Stimulated activated CD4-positive, alpha-beta T cell treated with anti-CD3 and anti-CD28 coated beads, TNF-alpha, amount 100 ng/mL, for 24 hours (primary cell): ENCODE results near the gene SLC39A3.
"Not testable (repeated sequence)": the region's sequence is repeated elsewhere in the genome, so short reads cannot be mapped to it uniquely, and the experiment has no call there.

Experiments used
- DNase-seq, 3 experiments: peaks; one replicate each; pipeline ENCODE4 v3.0.0-alpha.2; 2020; ENCODE audit warnings: low read depth in 3 of 3

Gene SLC39A3

DNA sequence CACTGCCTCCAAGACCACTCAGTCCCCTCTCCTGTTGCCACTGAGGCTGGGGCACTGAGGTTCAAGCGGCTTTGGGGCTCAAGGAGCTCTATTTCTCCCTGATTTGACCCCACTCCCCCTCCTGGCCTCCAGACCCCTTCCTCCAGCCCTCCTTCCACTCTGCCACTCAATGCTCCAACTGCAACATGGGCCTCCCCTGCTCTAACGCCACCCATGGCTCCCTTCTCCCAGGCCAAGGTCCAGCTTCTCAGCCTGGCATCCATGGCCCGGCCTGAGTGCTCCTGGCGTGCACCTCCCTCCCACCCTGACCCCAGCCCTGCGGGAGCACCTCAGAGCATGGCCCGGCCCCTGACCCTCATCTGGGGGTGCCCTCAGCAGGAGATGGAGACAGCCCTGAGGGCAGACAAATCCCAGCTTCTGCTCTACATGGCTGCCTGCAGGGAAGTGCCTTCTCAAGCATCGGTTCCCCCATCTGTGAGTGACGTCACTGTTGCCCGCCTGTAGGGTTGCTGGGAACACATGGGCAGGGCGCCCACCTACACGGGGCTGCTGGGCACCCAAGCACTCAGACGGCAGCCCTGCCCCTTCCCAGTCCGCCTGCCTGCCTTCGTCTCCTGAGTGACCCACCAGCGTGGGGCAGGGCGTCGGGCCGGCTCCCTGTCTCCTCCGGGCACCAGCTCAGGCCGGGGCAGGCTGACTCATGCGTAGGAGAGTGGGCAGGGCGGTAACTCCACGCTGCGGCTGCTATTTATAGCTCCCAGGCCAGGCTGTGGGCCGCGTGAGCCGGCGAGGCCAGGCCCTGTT is 17.1 kb downstream of the SLC39A3 start:
- no peak for DNase-seq

DNA sequence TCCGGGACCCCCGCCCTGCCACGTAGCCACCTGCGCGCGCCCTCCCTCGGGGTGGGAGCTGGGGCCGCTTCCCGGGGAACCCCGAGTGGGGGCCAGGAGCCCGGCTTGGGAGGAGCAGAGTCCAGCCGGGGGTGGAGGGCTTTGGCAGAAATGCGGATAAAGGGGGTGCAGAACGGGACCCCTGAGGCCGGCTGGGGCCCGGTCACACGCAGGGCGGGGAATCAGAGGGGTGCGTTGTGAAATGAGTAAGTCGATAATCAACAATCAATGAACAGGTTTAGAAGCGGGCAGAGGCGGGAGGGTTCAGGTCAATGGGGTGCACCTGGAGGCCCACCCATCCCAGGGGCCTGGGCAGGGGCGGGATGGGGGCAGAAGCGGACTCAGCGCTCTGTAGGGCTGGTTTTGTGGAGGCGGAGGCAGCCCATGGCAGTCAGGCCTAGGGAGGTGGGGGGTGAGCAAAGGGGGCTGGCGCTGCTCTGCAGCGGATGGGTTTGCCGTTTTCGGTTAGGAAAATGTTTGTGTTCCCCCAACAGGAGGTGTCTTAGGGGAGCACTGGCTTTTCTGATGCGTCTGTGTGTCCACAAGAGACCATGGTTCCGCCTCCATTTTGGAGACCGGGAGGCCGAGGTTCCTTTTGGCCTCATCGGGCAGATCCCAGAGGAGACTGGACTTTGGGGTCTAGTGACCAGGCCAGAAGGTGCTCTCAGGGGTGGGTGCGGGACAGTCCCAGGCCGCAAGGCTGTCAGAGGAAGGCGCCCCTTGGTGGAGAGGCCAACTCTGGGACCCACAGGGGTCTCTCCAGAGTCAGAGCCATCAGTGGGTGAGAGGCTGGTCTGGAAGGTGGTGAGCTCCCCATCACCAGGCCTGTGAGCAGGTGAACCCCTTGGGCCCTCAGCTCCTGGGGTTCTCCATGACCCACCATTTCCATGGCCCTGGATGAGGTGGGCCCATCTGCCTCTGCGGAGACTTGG is 18.0 kb downstream of the SLC39A3 start:
- DNase-seq, result no peak

DNA sequence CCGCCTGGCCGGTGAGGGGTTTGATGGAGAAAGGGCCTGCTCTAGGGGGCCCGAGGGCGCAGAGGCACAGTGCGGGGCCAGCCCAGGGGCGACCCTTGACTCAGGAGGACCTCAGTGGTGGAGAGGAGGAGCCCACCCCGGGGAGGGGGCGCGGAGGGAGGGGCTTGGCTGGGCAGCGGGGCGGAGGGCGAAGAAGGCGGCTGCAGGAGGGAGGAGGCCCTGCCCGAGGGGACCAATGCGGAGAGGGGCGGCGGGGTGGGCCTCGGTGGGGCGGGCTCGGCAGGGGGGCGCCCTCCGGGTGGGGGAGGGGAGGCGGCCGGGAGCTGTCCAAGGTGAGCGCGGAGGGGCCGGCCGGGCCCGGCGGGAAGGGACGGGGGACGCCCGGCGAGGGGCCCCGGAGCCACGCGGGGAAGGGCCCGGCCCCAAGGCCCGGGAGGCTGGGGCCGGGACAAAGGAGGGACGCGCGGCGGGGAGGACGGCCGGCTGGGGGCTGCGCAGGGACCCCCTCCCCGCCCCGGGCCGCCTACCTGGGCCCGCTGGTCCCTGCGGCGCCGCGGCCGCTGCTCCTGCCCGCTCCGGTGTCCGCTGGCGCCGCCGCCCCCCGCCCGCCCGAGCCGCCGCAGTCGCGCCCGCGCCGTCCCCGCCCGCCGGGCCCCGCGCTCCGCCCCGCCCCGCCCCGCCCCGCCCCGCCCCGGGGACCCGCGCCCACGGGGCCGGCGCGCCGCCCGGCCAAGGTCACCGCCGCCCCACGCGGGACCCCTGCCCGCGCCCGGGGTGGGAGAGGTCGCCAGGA is 18.8 kb downstream of the SLC39A3 start, which contains the start of gene DIRAS1:
Gene DIRAS1, minus strand, starts transcription at position 596 of the 793 bp plus-strand sequence. CDS start 3,566 bp downstream, outside the sequence.
- no peak for DNase-seq

DNA sequence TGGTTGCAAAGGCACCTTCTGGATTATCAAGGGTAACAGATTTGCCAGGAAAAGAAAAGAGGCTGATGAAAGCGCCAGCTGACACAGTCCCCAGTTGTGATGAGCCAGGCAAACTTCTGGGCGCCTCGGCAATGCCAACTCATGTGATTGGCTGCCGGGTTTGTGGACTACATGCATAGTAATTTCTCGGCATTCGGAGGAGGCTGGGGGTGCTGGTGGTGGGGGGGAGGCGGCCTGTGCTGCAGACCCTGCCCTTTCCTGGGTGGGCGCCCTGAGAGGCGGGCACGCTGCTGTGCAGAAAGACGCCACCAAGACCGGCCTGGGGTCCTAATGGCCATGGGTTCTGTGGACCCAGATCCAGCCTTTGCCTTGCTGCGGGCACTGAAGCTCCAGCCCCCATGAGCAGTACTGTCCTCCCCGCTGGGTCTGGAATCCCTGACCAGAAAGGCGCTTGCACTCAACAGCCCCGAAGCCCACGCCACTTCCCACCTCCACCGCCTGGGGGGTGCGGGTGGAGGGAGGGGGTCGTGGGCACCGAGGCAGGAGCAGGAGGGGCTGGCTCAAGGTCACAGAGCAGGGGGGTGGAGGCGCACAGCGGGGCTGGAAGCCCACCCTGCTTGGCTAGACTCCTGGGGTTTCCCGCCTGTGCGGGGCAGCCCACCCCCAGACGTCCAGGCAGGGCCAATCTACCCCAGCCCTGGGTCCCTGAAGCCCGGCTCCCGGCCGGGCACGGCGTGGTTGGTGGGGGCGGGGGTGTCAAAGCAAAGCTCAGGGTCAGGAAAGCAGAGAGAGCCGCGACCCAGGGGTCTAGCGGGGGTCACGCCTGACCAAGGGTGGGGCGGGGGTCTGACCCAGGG is 19.7 kb downstream of the SLC39A3 start:
- DNase-seq, result no peak

DNA sequence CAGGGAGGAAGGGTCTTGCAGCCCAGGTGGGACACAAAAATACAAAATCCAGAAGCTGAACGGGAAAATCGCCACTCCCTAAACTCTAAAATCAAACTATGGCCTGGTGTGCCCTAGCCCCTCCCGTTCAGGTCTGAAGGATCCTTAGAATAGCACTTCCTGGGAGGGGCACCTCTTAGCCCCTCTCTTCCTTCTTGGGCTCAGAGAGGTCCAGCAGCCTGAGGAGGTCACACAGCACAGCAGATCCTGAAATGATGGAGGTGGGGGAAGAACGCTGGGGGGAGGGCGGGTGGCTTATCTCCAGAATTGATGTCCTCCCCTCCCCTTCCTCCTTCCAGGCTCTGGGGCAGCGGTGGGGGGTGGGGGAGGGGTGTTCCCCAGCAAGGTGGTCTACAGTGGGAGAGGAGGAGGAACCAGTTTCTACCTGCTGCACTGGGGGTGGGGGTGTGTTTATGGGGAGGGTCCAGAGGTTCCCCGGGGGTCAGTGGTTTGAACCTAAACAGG is 20.5 kb downstream of the SLC39A3 start:
- no peak for DNase-seq

DNA sequence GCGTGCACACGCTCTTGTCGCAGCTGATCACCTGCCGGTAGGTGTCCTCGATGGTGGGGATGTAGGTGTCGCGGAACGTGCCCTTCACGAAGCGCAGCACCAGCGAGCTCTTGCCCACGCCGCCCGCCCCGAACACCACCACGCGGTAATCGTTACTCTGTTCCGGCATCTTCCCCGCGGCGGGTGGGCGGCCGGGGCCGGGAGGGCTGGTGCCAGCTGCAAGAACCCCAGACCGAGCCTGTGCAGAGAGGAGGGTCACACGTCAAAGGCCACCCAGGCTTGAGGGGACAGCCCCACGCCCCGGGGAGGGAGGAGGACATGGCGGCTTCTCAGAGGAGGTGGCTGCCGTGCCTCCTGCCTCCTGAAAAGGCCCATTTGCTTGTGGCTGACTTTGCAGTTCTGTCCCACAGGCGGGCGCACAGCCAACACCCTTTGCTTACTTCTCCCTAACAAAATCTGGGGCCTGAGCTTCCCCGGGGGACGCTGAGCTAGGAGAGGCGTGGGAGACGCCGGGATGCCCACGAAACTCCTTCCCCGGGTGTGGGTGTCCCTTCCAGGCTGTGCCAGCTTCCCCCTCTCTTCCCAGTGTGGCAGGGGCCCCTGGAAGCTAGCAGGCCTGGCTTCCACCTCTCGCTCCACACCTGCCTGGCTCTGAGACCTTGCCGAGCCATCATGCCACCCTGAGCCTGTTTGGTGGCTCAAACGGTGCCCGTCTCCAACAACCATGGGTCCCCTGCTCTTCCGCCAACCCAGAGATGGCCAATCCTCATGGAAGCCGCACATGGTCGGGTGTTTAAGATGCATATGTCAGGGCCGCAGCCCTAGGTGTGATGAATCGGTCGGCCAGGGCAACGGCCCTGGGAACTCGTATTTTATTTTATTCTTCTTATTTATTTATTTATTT is 21.9 kb downstream of the SLC39A3 start:
- DNase-seq, result no peak

DNA sequence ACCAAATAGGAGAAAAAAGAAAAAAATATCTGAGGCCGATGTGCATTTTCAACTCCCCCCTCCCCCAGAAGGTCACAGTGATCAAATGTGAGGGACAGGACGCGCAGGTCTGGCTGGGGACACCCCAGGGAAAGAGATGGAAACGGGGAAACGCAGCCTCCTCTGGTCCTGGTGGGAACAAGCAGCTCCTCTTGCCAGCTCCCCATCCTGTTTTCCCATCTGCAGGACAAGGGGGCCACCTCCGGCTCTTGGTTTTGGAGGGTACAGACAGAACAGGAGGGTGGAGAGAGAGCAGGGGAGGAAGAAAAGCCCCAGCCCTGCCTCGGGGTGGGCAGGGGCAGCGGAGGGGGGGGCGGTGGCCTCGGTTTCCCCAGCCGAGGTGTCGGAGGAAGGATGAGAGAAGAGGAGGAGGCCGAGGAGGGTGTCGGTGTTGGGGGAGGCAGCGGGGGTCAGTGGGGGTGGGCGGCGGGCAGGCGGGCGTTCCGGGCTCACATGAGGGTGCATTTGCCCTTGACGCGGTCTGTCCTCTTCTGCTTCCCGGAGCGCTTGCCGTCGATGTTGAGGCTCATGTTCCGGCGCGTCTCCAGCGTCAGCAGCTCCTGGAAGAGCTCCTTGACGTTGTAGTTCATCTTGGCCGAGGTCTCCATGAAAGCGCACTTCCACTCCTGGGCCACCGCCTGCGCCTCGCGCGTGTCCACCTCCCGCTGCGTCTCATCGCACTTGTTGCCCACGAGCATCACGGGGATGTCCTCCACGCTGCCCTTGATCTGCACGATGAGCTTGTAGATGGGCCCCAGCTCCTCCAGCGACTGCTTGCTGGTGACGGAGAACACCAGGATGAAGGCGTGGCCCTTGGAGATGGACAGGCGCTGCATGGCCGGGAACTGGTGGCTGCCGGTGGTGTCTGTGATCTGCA is 22.8 kb downstream of the SLC39A3 start:
- DNase-seq, result no peak

DNA sequence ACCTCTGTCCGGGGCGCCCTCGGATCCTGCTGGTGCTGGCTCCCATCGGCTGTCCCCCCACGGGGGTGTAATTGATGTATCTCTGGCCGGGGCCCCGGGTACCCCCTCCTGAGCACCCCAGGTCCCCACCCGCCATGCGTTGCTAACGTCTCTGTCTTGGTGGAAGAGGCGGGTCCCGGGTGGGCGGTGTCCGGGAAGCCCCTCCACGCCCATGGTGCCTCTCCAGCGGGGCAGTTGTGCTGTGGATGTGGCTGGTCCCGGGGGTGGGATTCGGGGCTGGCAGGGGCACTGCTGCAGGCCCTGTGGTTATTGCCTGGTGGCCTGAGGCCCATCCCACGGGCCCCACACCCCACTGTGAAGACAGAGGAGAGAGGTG is 23.6 kb downstream of the SLC39A3 start:
- no peak for DNase-seq

DNA sequence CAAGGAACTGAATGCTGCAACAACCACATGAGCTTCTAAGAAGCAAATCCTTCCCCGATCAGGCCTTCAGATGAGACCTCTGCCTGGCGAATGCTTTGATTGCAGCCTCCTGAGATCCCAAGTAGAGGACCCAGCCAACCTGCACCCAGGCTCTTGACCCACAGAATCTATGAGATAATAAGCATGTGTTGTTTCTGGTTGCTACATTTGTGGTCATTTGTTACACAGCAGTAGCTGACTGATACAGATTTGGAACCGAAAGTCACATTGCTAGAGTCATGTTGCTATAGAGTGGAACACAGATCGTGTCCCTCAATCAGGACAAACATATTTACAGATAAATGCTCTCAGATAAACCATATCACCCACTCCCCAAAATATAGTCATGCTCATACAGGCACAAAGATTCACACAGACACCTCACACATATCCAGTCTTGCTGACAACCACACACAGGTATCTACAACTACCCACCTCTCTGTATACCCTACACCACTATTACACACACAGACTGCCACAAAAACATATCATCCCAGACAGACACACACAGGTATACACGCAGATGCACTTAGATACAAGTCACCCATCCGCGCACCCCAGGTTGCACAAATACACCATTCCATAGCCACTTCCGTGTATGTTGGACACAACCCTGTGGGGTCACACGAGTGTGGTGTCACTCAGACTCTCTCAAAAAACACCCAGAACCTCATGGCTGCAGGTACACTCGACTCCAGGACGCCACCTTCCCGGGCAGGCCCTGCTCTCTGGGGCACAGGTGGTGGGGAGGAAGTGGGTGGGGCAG is 24.1 kb downstream of the SLC39A3 start:
- DNase-seq, result no peak

DNA sequence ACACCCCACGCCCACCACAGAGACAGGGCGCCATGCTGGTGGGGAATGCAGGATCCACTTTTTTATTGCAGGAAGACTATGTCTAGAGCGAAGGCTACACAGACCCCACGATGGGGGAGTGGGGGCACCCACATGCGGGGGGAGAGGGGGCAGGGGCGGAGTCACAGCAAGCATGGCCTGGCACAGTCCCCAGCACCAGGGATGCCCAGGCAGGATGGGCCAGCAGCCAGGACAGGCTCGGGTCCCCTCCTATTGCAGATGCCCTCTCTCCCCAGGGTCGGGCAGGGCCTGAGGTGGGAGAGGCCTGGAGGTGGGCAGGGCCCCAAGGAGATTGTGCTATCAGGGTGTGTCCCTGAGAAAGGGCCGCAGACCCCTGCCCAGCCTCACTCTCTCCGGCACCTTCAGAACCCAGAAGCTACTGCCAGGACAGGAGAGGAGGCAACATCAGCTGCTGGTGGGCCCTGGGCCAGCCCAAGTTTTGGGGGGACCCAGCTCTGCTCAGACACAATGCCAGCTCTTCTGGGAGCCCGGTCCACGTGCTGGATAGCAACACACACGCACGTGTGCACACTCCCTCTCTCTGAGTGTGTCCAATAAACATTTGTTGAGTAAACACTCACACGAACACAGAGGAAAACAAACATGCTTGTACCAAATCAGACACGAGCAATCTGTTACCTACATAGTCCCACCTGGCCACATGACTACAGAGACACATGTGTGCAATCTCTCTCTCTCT is 25.1 kb downstream of the SLC39A3 start:
- no peak for DNase-seq

DNA sequence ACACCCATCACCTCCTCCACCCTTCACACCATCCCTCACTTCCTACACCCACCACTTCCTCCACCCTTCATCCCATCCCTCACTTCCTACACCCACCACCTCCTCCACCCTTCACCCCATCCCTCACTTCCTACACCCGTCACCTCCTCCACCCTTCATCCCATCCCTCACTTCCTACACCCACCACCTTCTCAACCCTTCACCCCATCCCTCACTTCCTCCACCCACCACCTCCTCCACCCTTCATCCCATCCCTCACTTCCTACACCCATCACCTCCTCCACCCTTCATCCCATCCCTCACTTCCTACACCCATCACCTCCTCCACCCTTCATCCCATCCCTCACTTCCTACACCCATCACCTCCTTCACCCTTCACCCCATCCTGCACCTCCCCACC is 25.7 kb downstream of the SLC39A3 start:
- not testable (repeated sequence) for DNase-seq

DNA sequence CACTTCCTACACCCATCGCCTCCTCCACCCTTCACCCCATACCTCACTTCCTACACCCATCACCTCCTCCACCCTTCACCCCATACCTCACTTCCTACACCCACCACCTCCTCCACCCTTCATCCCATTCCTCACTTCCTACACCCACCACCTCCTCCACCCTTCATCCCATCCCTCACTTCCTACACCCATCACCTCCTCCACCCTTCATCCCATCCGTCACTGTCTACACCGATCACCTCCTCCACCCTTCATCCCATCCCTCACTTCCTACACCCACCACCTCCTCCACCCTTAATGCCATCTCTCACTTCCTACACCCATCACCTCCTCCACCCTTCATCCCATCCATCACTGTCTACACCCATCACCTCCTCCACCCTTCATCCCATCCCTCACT is 26.6 kb downstream of the SLC39A3 start:
- DNase-seq, result not testable (repeated sequence)

DNA sequence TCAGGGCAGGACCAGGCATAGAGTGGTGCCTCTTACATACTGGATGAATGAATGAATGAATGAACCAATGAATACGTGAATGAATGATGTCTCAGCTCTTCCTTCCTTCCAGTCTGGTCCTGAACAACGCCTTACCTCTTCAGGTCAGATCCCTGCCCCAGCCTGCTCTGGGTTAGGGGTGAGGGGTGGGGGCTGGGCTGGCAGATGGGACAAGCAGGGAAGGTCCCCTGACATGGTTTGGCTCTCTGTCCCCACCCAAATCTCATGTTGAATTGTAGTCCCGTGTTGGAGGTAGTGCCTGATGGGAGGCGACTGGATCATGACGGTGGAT is 28.0 kb downstream of the SLC39A3 start:
- DNase-seq, result no peak

DNA sequence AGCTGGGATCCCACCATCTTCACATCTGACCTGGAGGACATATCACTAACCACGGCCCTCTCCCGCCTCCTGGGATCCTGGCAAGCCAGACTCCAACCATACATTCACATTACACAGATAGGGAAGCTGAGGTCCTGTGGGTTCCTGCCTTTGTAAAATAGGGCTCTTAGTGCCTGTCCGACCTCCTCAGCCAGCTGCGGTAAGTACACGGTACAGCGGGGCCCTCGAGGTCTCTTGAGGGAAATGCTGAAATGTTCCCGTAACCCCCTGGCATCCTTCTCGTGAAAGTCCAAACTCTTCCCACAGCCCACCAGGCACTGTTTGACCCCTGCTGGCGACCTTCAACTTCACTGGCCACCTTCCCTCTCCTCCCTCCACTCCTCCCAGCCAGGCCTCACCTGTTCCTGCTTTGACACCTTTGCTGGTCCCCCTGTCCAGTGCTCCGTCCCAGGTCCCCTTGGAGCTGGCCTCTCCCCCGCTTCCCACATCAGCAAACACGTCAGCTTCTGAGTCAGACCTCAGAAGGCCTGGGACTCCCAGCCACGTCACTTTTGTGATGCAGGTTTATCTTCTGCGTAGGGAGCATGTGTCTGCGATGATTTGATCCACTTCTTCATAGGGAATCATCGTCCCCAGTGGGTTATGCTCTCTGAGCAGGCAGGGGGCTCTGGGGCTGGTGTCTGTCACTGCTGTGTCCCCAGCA is 28.5 kb downstream of the SLC39A3 start:
- no peak for DNase-seq

DNA sequence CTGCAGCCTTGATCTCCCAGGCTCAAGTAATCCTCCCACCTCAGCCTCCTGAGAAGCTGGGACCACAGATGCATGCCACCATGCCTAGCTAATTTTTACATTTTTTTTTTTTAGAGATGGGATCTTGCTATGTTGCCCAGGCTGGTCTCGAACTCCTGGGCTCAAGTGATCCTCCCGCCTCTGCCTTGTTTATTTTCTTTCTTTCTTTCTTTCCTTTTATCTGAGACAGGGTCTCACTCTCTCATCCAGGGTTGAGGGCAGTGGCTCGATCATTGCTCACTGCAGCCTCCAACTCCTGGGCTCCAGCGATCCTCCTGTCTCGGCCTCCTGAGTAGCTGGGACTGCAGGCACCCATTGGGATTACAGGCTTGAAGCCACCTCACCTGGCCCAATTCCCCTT is 33.6 kb downstream of the SLC39A3 start:
- DNase-seq, result no peak

DNA sequence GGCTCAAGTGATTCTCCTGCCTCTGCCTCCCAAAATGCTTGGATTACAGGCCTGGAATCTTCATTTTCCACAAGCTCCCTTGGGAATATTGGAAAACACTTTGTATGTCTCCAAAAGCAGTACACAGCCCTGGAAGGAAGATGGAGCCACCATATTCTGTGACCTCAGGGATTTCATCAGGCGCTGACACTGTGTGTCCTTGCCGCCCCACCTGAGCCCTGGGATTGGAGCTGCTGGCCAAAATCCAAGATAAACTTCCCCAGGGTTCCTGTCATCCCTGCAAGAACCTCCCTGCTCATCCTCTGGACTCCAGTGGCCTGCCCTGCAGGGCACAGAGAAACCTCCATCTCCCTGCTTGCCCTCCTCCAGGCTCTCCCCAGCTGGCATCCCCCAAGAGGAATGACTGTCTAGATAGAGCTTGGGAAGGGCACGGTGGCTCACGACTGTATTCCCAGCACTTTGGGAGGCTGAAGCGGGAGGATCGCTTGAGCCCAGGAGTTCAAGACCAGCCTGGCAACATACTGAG is 36.1 kb downstream of the SLC39A3 start:
- no peak for DNase-seq
